ENCODE results near the gene ING3. TPM values are rescaled to one million over a fixed set of nuclear protein-coding genes. Genes with fewer than 3 reads are reported as not detected.
A peak's percentile ranks its signal among the peaks of the same experiment; 100 is the strongest.

Gene ING3
- total RNA-seq, 4 donors from 2014 or later, result 5.8 to 9.9 (median 6.7) TPM

DNA sequence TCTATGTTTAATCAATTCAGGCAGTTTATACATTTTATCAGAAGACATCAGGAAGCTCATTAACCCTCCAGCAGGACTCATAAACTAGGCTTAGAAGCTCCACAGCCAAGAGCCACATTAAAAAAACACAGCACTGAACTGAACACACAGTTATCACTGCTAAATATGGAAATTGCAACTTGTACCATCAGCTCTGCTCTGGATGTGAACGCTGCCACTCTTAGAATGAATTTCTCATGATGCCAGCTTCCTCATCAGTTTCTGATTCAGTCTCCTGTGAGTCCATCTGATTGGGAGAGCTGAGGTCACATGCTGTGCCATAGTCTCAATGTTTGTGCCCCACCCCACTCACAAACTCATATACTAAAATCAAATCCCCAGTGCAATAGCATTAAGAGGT is 17.1 kb upstream of the ING3 start:
- intact Hi-C loops (cut with DNase I; ENCODE audit: low total_unique reads), result no loop called here
- no peaks in the 10 kb centered on the region for H3K9me3 ChIP-seq
- no peaks in the 10 kb centered on the region for H3K27me3 ChIP-seq
- ATAC-seq (no peak), DNase-seq (no peak)
- in situ Hi-C loops (cut with MboI; ENCODE audit: low sequenced_read_pairs in 4 of 4), result loop anchor here in 3 of 4 donors (10.0 to 25.0 kb wide), 2 partner anchors 121 to 129 kb away; no protein-coding TSS in a partner anchor
- H3K36me3 ChIP-seq, result no peaks in the 10 kb centered on the region
- H3K4me1 ChIP-seq, result no peaks in the 10 kb centered on the region
- no peak for TF ChIP-seq POLR2A (IDR thresholded peaks at IDR 0.05)
- TF ChIP-seq, protein P1, sequence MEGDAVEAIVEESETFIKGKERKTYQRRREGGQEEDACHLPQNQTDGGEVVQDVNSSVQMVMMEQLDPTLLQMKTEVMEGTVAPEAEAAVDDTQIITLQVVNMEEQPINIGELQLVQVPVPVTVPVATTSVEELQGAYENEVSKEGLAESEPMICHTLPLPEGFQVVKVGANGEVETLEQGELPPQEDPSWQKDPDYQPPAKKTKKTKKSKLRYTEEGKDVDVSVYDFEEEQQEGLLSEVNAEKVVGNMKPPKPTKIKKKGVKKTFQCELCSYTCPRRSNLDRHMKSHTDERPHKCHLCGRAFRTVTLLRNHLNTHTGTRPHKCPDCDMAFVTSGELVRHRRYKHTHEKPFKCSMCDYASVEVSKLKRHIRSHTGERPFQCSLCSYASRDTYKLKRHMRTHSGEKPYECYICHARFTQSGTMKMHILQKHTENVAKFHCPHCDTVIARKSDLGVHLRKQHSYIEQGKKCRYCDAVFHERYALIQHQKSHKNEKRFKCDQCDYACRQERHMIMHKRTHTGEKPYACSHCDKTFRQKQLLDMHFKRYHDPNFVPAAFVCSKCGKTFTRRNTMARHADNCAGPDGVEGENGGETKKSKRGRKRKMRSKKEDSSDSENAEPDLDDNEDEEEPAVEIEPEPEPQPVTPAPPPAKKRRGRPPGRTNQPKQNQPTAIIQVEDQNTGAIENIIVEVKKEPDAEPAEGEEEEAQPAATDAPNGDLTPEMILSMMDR (IDR thresholded peaks at IDR 0.05 in 4 of 5, conservative IDR thresholded peaks at IDR 0.05 in 1 of 5), result no peak
- H3K4me3 ChIP-seq, result no peak overlapping the region
- no peak overlapping the region for H3K27ac ChIP-seq

DNA sequence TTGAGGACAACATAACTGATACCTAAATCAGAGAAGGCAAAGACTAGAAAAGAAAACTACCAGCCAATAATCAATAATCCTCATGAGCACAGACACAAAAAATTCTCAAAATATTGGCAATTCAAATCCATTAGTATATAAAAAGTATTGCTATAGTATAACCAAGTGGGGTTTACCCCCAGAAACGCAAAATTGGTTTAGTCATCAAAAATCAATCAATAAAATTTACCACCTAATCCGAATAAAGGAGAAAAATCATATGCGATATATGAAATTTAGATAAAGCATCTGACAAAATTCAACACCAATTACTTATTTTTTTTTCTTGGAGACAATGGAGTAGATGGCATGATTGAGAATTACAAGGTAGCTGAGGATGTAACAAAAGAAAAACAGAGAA is 11.2 kb upstream of the ING3 start:
- DNase-seq (no peak), ATAC-seq (no peak)
- Histone ChIP-seq H3K27ac (no peak overlapping the region), H3K4me3 (no peak overlapping the region), H3K27me3 (no peaks in the 10 kb centered on the region), H3K36me3 (no peaks in the 10 kb centered on the region), H3K9me3 (no peaks in the 10 kb centered on the region), H3K4me1 (no peaks in the 10 kb centered on the region)
- TF ChIP-seq POLR2A (IDR thresholded peaks at IDR 0.05), result no peak
- TF ChIP-seq, protein P1 (IDR thresholded peaks at IDR 0.05 in 4 of 5, conservative IDR thresholded peaks at IDR 0.05 in 1 of 5), result no peak
- in situ Hi-C loops (cut with MboI; ENCODE audit: low sequenced_read_pairs in 4 of 4), result loop anchor here (5.0 to 25.0 kb wide), 3 partner anchors 127 to 137 kb away; no protein-coding TSS in a partner anchor
- intact Hi-C loops (cut with DNase I; ENCODE audit: low total_unique reads), result no loop called here

DNA sequence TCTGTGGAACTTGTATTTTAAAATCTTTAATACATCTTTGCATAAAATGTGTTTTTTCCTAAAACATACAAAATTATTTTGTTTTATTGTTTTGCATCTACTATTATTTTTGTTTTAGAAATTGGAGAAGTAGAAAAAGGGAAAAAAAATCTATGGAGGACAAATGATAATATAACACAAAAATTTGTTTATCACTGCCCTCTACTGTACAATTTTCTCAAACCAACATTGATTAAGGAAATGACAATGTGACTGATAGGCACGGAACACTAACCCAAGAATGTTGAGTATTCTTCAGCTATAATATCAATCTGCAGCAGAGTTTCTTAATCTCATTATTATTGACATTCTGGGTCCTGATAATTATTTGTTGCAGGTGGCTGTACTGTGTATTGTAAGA is 9.5 kb upstream of the ING3 start:
- in situ Hi-C loops (cut with MboI; ENCODE audit: low sequenced_read_pairs in 4 of 4) (loop anchor here in 2 of 4 donors (25.0 kb wide), 1 partner anchor 129 kb away; no protein-coding TSS in a partner anchor), intact Hi-C loops (cut with DNase I; ENCODE audit: low total_unique reads) (loop anchor here (5.0 kb wide), 1 partner anchor 134 kb away; no protein-coding TSS in a partner anchor)
- no peak overlapping the region for H3K4me3 ChIP-seq
- no peaks in the 10 kb centered on the region for H3K9me3 ChIP-seq
- H3K36me3 ChIP-seq, result no peaks in the 10 kb centered on the region
- no peaks in the 10 kb centered on the region for H3K27me3 ChIP-seq
- ATAC-seq (no peak), DNase-seq (no peak)
- H3K27ac ChIP-seq, result peak overlapping the region in 2 of 4 donors; percentile 37 to 59
- no peaks in the 10 kb centered on the region for H3K4me1 ChIP-seq
- TF ChIP-seq, protein P1 (IDR thresholded peaks at IDR 0.05 in 4 of 5, conservative IDR thresholded peaks at IDR 0.05 in 1 of 5), result peak in 3 of 5 experiments; percentile 21 to 31 (median 27)
- no peak for TF ChIP-seq POLR2A (IDR thresholded peaks at IDR 0.05)

DNA sequence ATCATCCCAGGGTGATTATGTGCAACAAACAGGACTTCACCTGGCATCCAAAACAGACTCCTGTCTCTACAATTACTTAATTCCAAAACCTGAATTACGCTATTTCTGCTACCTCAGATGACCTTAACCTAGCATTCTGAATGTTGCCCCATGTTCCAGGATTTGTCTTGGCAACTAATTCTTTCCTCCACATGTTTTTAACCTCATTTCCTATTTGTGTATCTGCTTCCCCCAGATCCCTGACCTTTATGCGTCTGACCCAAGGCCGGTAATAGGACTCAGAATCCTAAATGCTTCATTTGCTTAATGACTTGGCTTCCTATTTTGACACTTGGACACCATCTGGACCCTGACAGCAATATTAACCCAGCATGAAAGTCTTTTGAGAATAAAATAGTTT is 8.7 kb upstream of the ING3 start:
- in situ Hi-C loops (cut with MboI; ENCODE audit: low sequenced_read_pairs in 4 of 4) (loop anchor here in 2 of 4 donors (25.0 kb wide), 1 partner anchor 130 kb away; no protein-coding TSS in a partner anchor), intact Hi-C loops (cut with DNase I; ENCODE audit: low total_unique reads) (loop anchor here (2.0 to 5.0 kb wide), 2 partner anchors 85 to 135 kb away; no protein-coding TSS in a partner anchor)
- Histone ChIP-seq H3K36me3 (no peaks in the 10 kb centered on the region), H3K4me1 (no peaks in the 10 kb centered on the region), H3K4me3 (no peak overlapping the region), H3K27ac (peak overlapping the region in 2 of 4 donors; percentile 37 to 59), H3K9me3 (no peaks in the 10 kb centered on the region), H3K27me3 (no peaks in the 10 kb centered on the region)
- no peak for DNase-seq
- no peak for TF ChIP-seq POLR2A (IDR thresholded peaks at IDR 0.05)
- TF ChIP-seq, protein P1 (IDR thresholded peaks at IDR 0.05 in 4 of 5, conservative IDR thresholded peaks at IDR 0.05 in 1 of 5), result no peak
- peak in 1 of 2 donors; percentile 33 for ATAC-seq

Measured in gastrocnemius medialis (tissue), 4 donors.